B cell (primary cell): ENCODE data around the gene TMEM19. TPM values are rescaled to one million over a fixed set of nuclear protein-coding genes. Genes with fewer than 3 reads are reported as not detected.

Experiments
- ATAC-seq: fragments of 200-7000 bp; cut with Tn5 transposase; one replicate; pipeline ENCODE4 v1.10.0; 2021; ENCODE audit warnings: low read depth, mild to moderate bottlenecking, moderate number of reproducible peaks, moderate library complexity
- CTCF ChIA-PET: fragments of 350-600 bp; sonication (Branson Sonifier 250); formaldehyde crosslinking; loops from one replicate; lab custom pipeline; 2021; ENCODE audit warnings: antibody characterized with exemption, inconsistent platforms; lab: Charles Lee
- POLR2A ChIA-PET: fragments of 350-600 bp; sonication (Branson Sonifier 250); formaldehyde crosslinking; loops from one replicate; lab custom pipeline; 2021; ENCODE audit warnings: antibody characterized with exemption; lab: Charles Lee
- DNase-seq: peaks from one replicate; pipeline ENCODE4 v3.0.0; 2013
- H2AFZ ChIP-seq: 2 replicates; pipeline ENCODE4 v1.6.1; 2012; ENCODE audit warnings: mild to moderate bottlenecking, low read depth, low read length; ENCODE audit not compliant: insufficient read depth, poor library complexity, severe bottlenecking
- H3K27ac ChIP-seq, 2 donors: 1 replicate in 1 of 2; 2 replicates in 1 of 2; pipeline ENCODE4 v1.5.1; 2012 to 2013; ENCODE audit warnings: low read length in 2 of 2, mild to moderate bottlenecking in 2 of 2, moderate library complexity in 1 of 2
- H3K27me3 ChIP-seq, 4 experiments: fragments of 200-600 bp in 1 of 4; sonication (generic) in 1 of 4; replicated peaks in 1 of 4; 1 replicate in 2 of 4; 2 replicates in 2 of 4; pipeline versions ENCODE4 v1.6.1 to v1.7.0; 2013 to 2016; ENCODE audit warnings: low read length in 3 of 4, mild to moderate bottlenecking in 2 of 4, mixed read lengths in 1 of 4, moderate library complexity in 1 of 4; ENCODE audit not compliant: insufficient read depth in 4 of 4, control insufficient read depth in 3 of 4; ENCODE audit errors: control extremely low read depth in 1 of 4
- H3K36me3 ChIP-seq, 2 experiments: replicated peaks in 1 of 2; 1 replicate in 1 of 2; 2 replicates in 1 of 2; pipeline versions ENCODE4 v1.6.1 to v1.7.1; 2013; ENCODE audit warnings: low read length in 1 of 2; ENCODE audit not compliant: insufficient read depth in 2 of 2, control insufficient read depth in 1 of 2; ENCODE audit errors: control extremely low read depth in 1 of 2, extremely low read depth in 1 of 2
- H3K4me1 ChIP-seq, 2 donors: fragments of 200-600 bp in 1 of 2; sonication (generic) in 1 of 2; 1 replicate in 1 of 2; 2 replicates in 1 of 2; pipeline versions ENCODE4 v1.5.1 to v1.6.1; 2013 to 2017; ENCODE audit warnings: low read length in 2 of 2; ENCODE audit not compliant: control insufficient read depth in 2 of 2, insufficient read depth in 2 of 2
- H3K4me2 ChIP-seq: replicated peaks from 2 replicates; pipeline ENCODE3; 2012; ENCODE audit warnings: mild to moderate bottlenecking, low read depth, low read length; ENCODE audit not compliant: poor library complexity, severe bottlenecking
- H3K4me3 ChIP-seq, 5 experiments: fragments of 200-600 bp in 1 of 5; sonication (generic) in 1 of 5; 1 replicate in 3 of 5; 2 replicates in 2 of 5; pipeline versions ENCODE4 v1.5.1 to v1.7.0; 2011 to 2016; ENCODE audit warnings: low read length in 4 of 5, mild to moderate bottlenecking in 4 of 5, low read depth in 2 of 5, control low read depth in 1 of 5, moderate library complexity in 1 of 5; ENCODE audit not compliant: insufficient read depth in 1 of 5; ENCODE audit errors: control extremely low read depth in 1 of 5, extremely low read depth in 1 of 5
- H3K79me2 ChIP-seq: fragments of 200-600 bp; sonication (generic); one replicate; pipeline ENCODE4 v1.6.0; 2016; ENCODE audit warnings: low read length; ENCODE audit not compliant: control insufficient read depth, insufficient read depth
- H3K9ac ChIP-seq: fragments of 200-600 bp; sonication (generic); 2 replicates; pipeline ENCODE4 v1.6.1; 2017; ENCODE audit warnings: mild to moderate bottlenecking, low read length, moderate library complexity
- H3K9me3 ChIP-seq, 3 donors: one replicate each; pipeline versions ENCODE4 v1.6.1 to v1.7.1; 2013; ENCODE audit warnings: low read length in 2 of 3; ENCODE audit not compliant: control insufficient read depth in 2 of 3, insufficient read depth in 1 of 3; ENCODE audit errors: control extremely low read depth in 1 of 3
- H4K20me1 ChIP-seq: 2 replicates; pipeline ENCODE4 v1.6.0; 2012; ENCODE audit warnings: mild to moderate bottlenecking, low read length; ENCODE audit not compliant: insufficient read depth, control insufficient read depth, poor library complexity, severe bottlenecking
- H3K27ac Mint-ChIP-seq: one replicate; pipeline ENCODE4 v1.8.0; 2021; ENCODE audit warnings: mixed read lengths
- H3K27me3 Mint-ChIP-seq: one replicate; pipeline ENCODE4 v1.8.0; 2021; ENCODE audit warnings: mixed read lengths
- H3K4me1 Mint-ChIP-seq: one replicate; pipeline ENCODE4 v1.8.0; 2021; ENCODE audit warnings: mixed read lengths
- H3K4me3 Mint-ChIP-seq: one replicate; pipeline ENCODE4 v1.8.0; 2021; ENCODE audit warnings: mixed read lengths
- H3K9me3 Mint-ChIP-seq: one replicate; pipeline ENCODE4 v1.8.0; 2022; ENCODE audit warnings: mixed read lengths; ENCODE audit not compliant: insufficient read depth
- EZH2 ChIP-seq: IDR thresholded peaks from 2 replicates; pipeline ENCODE4 v1.6.1; 2012; ENCODE audit warnings: borderline replicate concordance, low read depth, mild to moderate bottlenecking, moderate library complexity, low read length; ENCODE audit not compliant: insufficient read depth, poor library complexity, severe bottlenecking
- WGBS: methylation state at CpG from one replicate; pipeline ENCODE4 v1.1.5; 2013; ENCODE audit warnings: missing lambda C conversion rate; ENCODE audit not compliant: insufficient coverage; 5-methylcytosine and 5-hydroxymethylcytosine counted together
- intact Hi-C: fragments of 100-400 bp; cut with micrococcal nuclease; formaldehyde crosslinking; loops from one replicate; pipeline ENCODE4 v1.10.0; 2022
- polyA plus RNA-seq: library from polyadenylated mRNA; depleted of rRNA; stranded (reverse); fragments of >200 nt; gene quantifications from 2 replicates; pipeline ENCODE4 v1.2.3, GENCODE V29; 2012
- total RNA-seq, 2 donors: library from RNA; stranded (reverse); fragments of 120-200 nt in 1 of 2; gene quantifications; 1 replicate in 1 of 2; 2 replicates in 1 of 2; pipeline versions ENCODE4 v1.2.3 to v1.2.4, GENCODE V29; 2013 to 2022
- TF ChIP-seq, protein P1 (sequence below): fragments of 200-600 bp; IDR thresholded peaks from one replicate; pipeline ENCODE4 v1.8.0; 2022; ENCODE audit warnings: antibody characterized with exemption, mild to moderate bottlenecking

Gene TMEM19
- total and polyA plus RNA-seq, 2 donors (not counting 1 experiment from before 2014, with no cell fraction given) = 39.4 to 53.6 TPM

DNA sequence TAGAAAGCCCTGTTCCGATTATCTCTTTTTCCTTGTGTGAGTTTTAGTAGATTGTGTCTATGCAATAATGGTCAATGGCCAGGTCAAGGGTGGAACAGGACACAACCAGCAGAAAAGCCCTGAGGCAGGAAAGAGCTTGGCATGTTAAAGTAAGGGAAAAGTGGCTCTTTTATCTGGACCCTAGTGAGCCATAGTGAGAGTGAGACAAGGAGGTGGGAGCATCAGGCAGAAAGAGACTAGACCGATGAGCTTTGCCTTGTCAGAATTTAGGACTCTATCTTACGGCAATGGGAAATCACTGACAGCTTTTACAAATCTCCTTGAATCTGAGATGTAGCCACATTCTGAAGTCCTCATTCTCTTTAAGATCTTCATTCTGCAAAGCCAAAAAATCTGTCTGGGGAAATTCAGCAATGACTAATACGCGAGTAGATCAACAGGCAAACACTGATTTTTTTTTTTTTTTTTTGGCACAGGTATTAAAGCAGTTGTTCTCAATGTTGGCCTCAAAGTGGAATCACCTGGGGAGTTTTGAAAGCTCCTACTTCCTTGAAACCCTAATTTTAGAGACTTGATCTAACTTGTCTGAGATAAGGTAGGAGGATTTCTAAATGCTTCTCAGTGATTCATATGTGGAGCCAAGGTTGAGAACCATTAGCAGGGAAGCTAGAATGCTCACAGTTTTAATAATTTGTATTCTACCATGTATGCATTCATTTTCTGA lies 33.9 kb downstream of the TMEM19 start:
- Histone ChIP-seq H3K4me2 (no peak overlapping the region), H2AFZ (no peak overlapping the region), H4K20me1 (no peaks in the 10 kb centered on the region), H3K27ac (no peak overlapping the region), H3K4me1 (no peaks in the 10 kb centered on the region), H3K4me3 (no peak overlapping the region), H3K79me2 (no peaks in the 10 kb centered on the region), H3K36me3 (no peaks in the 10 kb centered on the region), H3K9me3 (peaks cover 0 to 8% (median 2%) of the 10 kb centered on the region in 3 donors), H3K27me3 (no peaks in the 10 kb centered on the region), H3K9ac (no peak overlapping the region)
- H3K4me3 Mint-ChIP-seq = no peak overlapping the region
- DNase-seq (no peak), ATAC-seq (no peak)
- 100% methylated on average over 3 of the region's 5 CpGs for WGBS
- CTCF ChIA-PET = interaction anchor here (0.7 kb wide), 1 partner anchor 986 kb away, joined by 5 read pairs; no protein-coding TSS in a partner anchor
- intact Hi-C loops = no loop called here
- TF ChIP-seq, protein P1, sequence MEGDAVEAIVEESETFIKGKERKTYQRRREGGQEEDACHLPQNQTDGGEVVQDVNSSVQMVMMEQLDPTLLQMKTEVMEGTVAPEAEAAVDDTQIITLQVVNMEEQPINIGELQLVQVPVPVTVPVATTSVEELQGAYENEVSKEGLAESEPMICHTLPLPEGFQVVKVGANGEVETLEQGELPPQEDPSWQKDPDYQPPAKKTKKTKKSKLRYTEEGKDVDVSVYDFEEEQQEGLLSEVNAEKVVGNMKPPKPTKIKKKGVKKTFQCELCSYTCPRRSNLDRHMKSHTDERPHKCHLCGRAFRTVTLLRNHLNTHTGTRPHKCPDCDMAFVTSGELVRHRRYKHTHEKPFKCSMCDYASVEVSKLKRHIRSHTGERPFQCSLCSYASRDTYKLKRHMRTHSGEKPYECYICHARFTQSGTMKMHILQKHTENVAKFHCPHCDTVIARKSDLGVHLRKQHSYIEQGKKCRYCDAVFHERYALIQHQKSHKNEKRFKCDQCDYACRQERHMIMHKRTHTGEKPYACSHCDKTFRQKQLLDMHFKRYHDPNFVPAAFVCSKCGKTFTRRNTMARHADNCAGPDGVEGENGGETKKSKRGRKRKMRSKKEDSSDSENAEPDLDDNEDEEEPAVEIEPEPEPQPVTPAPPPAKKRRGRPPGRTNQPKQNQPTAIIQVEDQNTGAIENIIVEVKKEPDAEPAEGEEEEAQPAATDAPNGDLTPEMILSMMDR = no peak
- TF ChIP-seq EZH2 = no peak
- no peaks in the 10 kb centered on the region for H3K4me1 Mint-ChIP-seq
- POLR2A ChIA-PET = no interaction called here
- H3K9me3 Mint-ChIP-seq = no peaks in the 10 kb centered on the region
- H3K27ac Mint-ChIP-seq = no peak overlapping the region
- no peaks in the 10 kb centered on the region for H3K27me3 Mint-ChIP-seq

DNA sequence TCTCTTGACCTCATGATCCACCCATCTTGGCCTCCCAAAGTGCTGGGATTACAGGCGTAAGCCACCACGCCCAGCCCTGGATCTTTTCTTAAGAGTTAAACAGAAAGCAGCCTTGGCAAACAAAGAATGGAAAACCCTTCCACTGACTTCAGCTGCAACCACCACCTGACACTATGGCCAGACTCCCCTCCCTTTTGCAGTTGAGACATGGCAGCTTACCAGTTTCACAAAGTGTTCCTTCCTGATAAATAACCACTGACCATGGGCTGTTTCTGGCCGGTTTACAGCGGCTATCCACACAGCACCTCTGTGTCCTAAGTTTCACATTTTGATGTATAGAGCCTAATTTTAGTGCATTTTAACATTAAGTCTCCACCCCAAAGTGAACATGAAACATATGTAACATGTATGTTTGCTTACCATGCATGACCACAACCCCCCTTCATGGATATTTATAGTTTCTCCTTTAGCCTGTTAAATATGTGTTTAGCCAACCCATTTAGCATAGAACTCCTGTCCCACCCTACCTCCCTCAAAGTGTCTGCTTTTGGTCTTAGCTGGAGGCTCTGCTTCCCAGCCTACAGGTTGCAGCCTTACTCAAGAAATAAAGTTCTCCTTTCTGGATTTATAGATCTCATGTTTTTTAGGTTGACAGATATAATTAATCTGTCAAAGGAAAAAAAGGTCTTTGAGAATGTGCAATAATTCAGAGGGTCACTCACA lies 36.1 kb downstream of the TMEM19 start:
- Histone ChIP-seq H3K9me3 (no peaks in the 10 kb centered on the region), H3K4me3 (no peak overlapping the region), H3K4me1 (no peaks in the 10 kb centered on the region), H3K27me3 (no peaks in the 10 kb centered on the region), H3K9ac (no peak overlapping the region), H3K27ac (no peak overlapping the region), H3K36me3 (no peaks in the 10 kb centered on the region), H3K4me2 (no peak overlapping the region), H2AFZ (no peak overlapping the region), H4K20me1 (no peaks in the 10 kb centered on the region), H3K79me2 (no peaks in the 10 kb centered on the region)
- POLR2A ChIA-PET = interaction anchor here (0.7 kb wide), 1 partner anchor 33 kb away, joined by 6 read pairs; the partner anchor contains the start of gene RAB21
- 100% methylated on average over 4 of the region's 4 CpGs for WGBS
- CTCF ChIA-PET = interaction anchor here (0.6 kb wide), 1 partner anchor 25 kb away, joined by 3 read pairs; no protein-coding TSS in a partner anchor
- Mint-ChIP-seq H3K27me3 (no peaks in the 10 kb centered on the region), H3K9me3 (no peaks in the 10 kb centered on the region), H3K4me3 (no peak overlapping the region), H3K27ac (no peak overlapping the region), H3K4me1 (no peaks in the 10 kb centered on the region)
- TF ChIP-seq EZH2 = no peak
- TF ChIP-seq, protein P1 = no peak
- no peak for ATAC-seq
- DNase-seq = no peak
- intact Hi-C loops = no loop called here
